Calu3 (cell line): ENCODE measurements around the gene RERE. TPM values are rescaled to one million over a fixed set of nuclear protein-coding genes. Genes with fewer than 3 reads are reported as not detected.

Source experiments
- BruUV-seq: library from RNA; stranded (reverse); fragments of 400-500 nt; replicated peaks from 2 replicates; lab custom pipeline; 2021; lab: Mats Ljungman, UMichigan
- CTCF ChIA-PET: fragments of 300-600 bp; sonication (Branson Sonifier 250); formaldehyde crosslinking; loops from one replicate; lab custom pipeline; 2022; ENCODE audit warnings: antibody characterized with exemption; lab: Charles Lee
- DNase-seq: peaks from one replicate; pipeline ENCODE4 v3.0.0; 2022
- H3K27ac Mint-ChIP-seq: one replicate; pipeline ENCODE4 v1.8.0; 2022; ENCODE audit warnings: mixed read lengths; ENCODE audit not compliant: unreplicated experiment
- H3K27me3 Mint-ChIP-seq: one replicate; pipeline ENCODE4 v1.8.0; 2022; ENCODE audit warnings: mixed read lengths; ENCODE audit not compliant: unreplicated experiment
- H3K36me3 Mint-ChIP-seq: one replicate; pipeline ENCODE4 v1.8.0; 2022; ENCODE audit warnings: mild to moderate bottlenecking, moderate library complexity, mixed read lengths; ENCODE audit not compliant: insufficient read depth, unreplicated experiment
- H3K4me1 Mint-ChIP-seq: one replicate; pipeline ENCODE4 v1.8.0; 2022; ENCODE audit warnings: mild to moderate bottlenecking, low read depth, mixed read lengths; ENCODE audit not compliant: unreplicated experiment
- H3K4me3 Mint-ChIP-seq: one replicate; pipeline ENCODE4 v1.8.0; 2022; ENCODE audit warnings: mild to moderate bottlenecking, low read depth, moderate library complexity, mixed read lengths; ENCODE audit not compliant: unreplicated experiment
- H3K9me3 Mint-ChIP-seq: one replicate; pipeline ENCODE4 v1.8.0; 2022; ENCODE audit warnings: low read depth, mixed read lengths; ENCODE audit not compliant: unreplicated experiment
- intact Hi-C: fragments of 100-400 bp; cut with micrococcal nuclease; formaldehyde crosslinking; loops from one replicate; pipeline ENCODE4 v1.10.0; 2022; ENCODE audit not compliant: unreplicated experiment
- total RNA-seq: library from RNA; stranded (reverse); gene quantifications from 2 replicates; pipeline ENCODE4 v1.2.3, GENCODE V29; 2022
- TF ChIP-seq, protein P1 (sequence below): fragments of 200-600 bp; IDR thresholded peaks from one replicate; pipeline ENCODE4 v1.8.0; 2022; ENCODE audit warnings: antibody characterized with exemption; ENCODE audit not compliant: unreplicated experiment

RERE gene
- total RNA-seq, 1 experiment from 2014 or later, result 45.9 TPM

- H3K4me3 Mint-ChIP-seq, result no peak overlapping the region
- CTCF ChIA-PET, result interaction anchor here (0.5 to 0.7 kb wide), 2 partner anchors 24 to 385 kb away, joined by 3 read pairs; no protein-coding TSS in a partner anchor
- no peaks in the 10 kb centered on the region for H3K9me3 Mint-ChIP-seq
- no peak for DNase-seq
- intact Hi-C loops, result no loop called here
- TF ChIP-seq, protein P1, sequence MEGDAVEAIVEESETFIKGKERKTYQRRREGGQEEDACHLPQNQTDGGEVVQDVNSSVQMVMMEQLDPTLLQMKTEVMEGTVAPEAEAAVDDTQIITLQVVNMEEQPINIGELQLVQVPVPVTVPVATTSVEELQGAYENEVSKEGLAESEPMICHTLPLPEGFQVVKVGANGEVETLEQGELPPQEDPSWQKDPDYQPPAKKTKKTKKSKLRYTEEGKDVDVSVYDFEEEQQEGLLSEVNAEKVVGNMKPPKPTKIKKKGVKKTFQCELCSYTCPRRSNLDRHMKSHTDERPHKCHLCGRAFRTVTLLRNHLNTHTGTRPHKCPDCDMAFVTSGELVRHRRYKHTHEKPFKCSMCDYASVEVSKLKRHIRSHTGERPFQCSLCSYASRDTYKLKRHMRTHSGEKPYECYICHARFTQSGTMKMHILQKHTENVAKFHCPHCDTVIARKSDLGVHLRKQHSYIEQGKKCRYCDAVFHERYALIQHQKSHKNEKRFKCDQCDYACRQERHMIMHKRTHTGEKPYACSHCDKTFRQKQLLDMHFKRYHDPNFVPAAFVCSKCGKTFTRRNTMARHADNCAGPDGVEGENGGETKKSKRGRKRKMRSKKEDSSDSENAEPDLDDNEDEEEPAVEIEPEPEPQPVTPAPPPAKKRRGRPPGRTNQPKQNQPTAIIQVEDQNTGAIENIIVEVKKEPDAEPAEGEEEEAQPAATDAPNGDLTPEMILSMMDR, result no peak
- H3K36me3 Mint-ChIP-seq, result peaks cover 11% of the 10 kb centered on the region
- H3K27ac Mint-ChIP-seq, result no peak overlapping the region
- H3K4me1 Mint-ChIP-seq, result peaks cover 7% of the 10 kb centered on the region
- no TSS peak for BruUV-seq
- no peaks in the 10 kb centered on the region for H3K27me3 Mint-ChIP-seq
These were observed 166.1 kb downstream of the RERE start for GRCh38 chr1:8651236-8651890.

GRCh38 chr1:8649875-8650274 lies 167.6 kb downstream of the RERE start:
- no TSS peak for BruUV-seq

DNA sequence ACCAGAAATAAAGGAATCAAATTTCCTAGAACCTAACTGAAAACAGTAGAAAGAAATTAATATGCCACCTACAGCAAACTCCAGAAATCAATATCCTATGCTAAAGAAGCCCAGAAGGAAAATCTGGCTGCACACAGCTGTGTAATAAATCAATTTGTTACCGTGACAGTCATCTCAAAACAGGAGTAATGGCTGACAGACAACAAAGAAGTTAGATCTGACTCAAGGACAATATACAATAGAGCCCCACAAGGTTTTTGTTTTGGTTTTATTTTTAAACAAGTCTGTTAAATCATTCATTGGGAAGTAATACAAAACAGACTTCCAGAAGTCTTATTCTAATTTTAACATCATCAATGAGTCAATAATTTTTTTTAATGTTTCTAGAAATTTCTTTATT lies 168.4 kb downstream of the RERE start:
- no TSS peak for BruUV-seq
- intact Hi-C loops, result no loop called here
- no peak overlapping the region for H3K4me3 Mint-ChIP-seq
- no peaks in the 10 kb centered on the region for H3K4me1 Mint-ChIP-seq
- H3K27ac Mint-ChIP-seq, result no peak overlapping the region
- no peaks in the 10 kb centered on the region for H3K27me3 Mint-ChIP-seq
- no peaks in the 10 kb centered on the region for H3K9me3 Mint-ChIP-seq
- DNase-seq, result no peak
- no peaks in the 10 kb centered on the region for H3K36me3 Mint-ChIP-seq
- TF ChIP-seq, protein P1, result no peak
- CTCF ChIA-PET, result interaction anchor here (0.7 kb wide), 2 partner anchors 10 to 29 kb away, joined by 4 to 5 read pairs; no protein-coding TSS in a partner anchor

More at GRCh38 chr1:8649875-8650274, 167.6 kb downstream of the RERE start:
- TF ChIP-seq, protein P1, result no peak
- Mint-ChIP-seq H3K4me3 (no peak overlapping the region), H3K36me3 (peaks cover under 1% of the 10 kb centered on the region), H3K9me3 (no peaks in the 10 kb centered on the region), H3K27ac (no peak overlapping the region), H3K4me1 (no peaks in the 10 kb centered on the region), H3K27me3 (no peaks in the 10 kb centered on the region)
- CTCF ChIA-PET, result no interaction called here
- no peak for DNase-seq
- intact Hi-C loops, result no loop called here

GRCh38 chr1:8646996-8647395 lies 170.4 kb downstream of the RERE start:
- CTCF ChIA-PET, result no interaction called here
- Mint-ChIP-seq H3K9me3 (no peaks in the 10 kb centered on the region), H3K27me3 (no peaks in the 10 kb centered on the region), H3K36me3 (no peaks in the 10 kb centered on the region), H3K4me3 (no peak overlapping the region), H3K4me1 (peaks cover 8% of the 10 kb centered on the region), H3K27ac (no peak overlapping the region)
- TF ChIP-seq, protein P1, result no peak
- no TSS peak for BruUV-seq
- no peak for DNase-seq
- intact Hi-C loops, result no loop called here
